ENCODE data around the gene CTDSPL.

DNA sequence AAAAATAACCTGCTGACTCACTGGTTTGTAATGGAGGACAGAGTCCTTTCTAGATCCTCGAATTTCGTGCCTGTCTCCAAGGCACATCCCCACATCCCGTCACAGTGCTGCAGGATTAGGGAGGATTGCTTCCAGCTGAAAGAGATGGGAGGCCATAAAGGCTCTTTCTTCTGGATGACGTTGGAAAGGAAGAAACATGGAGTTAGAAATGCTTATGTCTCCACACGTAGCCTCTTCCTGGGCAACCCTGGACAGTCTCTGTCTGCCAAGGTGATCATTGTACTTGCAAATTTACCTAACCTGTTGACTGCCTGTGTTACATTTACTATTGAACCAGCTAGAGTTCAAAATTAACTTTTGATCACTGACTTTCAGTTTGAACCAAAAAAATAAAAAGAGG lies 101.3 kb downstream of the CTDSPL start:
- no peak for TF ChIP-seq BCL11A (IDR thresholded peaks at IDR 0.05; ENCODE audit: low read depth, low read length)
- TF ChIP-seq, protein P1, sequence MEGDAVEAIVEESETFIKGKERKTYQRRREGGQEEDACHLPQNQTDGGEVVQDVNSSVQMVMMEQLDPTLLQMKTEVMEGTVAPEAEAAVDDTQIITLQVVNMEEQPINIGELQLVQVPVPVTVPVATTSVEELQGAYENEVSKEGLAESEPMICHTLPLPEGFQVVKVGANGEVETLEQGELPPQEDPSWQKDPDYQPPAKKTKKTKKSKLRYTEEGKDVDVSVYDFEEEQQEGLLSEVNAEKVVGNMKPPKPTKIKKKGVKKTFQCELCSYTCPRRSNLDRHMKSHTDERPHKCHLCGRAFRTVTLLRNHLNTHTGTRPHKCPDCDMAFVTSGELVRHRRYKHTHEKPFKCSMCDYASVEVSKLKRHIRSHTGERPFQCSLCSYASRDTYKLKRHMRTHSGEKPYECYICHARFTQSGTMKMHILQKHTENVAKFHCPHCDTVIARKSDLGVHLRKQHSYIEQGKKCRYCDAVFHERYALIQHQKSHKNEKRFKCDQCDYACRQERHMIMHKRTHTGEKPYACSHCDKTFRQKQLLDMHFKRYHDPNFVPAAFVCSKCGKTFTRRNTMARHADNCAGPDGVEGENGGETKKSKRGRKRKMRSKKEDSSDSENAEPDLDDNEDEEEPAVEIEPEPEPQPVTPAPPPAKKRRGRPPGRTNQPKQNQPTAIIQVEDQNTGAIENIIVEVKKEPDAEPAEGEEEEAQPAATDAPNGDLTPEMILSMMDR (IDR thresholded peaks at IDR 0.05 in 2 of 3, conservative IDR thresholded peaks at IDR 0.05 in 1 of 3; ENCODE audit: control insufficient read depth in 2 of 3, extremely low read depth in 1 of 3, insufficient read depth in 1 of 3, low read depth in 3 of 3, low read length in 3 of 3), result no peak
- TF ChIP-seq, protein P2, sequence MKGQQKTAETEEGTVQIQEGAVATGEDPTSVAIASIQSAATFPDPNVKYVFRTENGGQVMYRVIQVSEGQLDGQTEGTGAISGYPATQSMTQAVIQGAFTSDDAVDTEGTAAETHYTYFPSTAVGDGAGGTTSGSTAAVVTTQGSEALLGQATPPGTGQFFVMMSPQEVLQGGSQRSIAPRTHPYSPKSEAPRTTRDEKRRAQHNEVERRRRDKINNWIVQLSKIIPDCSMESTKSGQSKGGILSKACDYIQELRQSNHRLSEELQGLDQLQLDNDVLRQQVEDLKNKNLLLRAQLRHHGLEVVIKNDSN (IDR thresholded peaks at IDR 0.05; ENCODE audit: borderline replicate concordance, extremely low read length, insufficient read depth, low read depth, low read length), result no peak
- no peak for TF ChIP-seq HDAC2 (IDR thresholded peaks at IDR 0.05)
- no peak for TF ChIP-seq CREB1 (IDR thresholded peaks at IDR 0.05; ENCODE audit: low read depth)

Data from GM12878 (cell line).